ENCODE data around the gene TH. TPM values are rescaled to one million over a fixed set of nuclear protein-coding genes. Genes with fewer than 3 reads are reported as not detected.

TH gene
- total and polyA plus RNA-seq, 2 of the 4 experiments (the other 2 are of a cell fraction): 0.10 TPM; not detected in 1

DNA sequence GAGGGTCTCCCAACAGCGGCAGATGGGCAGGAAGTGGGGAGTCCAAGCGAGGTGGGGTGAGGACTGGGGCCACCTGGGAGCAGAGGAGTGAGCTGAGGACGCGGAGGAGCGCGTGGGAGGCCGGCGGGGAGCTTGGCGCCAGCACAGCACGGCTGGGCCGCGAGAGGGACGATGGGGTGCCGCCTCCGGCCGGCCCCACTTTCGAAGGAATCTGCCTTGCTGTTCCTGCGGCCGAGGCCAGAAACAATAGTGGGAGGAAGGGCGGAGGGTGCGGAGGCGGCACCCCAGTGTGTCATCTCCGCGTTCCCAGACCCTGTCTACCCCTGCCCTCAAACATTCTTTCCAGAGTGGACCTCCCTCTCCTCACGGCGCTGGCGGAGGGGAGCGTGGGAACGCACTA is 16.1 kb downstream of the TH start:
- Histone ChIP-seq H3K4me2 (ENCODE audit: low read depth, low read length) (no peak overlapping the region), H3K9me1 (ENCODE audit: insufficient read depth, low read length) (no peaks in the 10 kb centered on the region), H2BK120ac (ENCODE audit: low read depth, low read length) (no peak overlapping the region), H3K36me3 (ENCODE audit: control insufficient read depth, insufficient read depth, low read length) (no peaks in the 10 kb centered on the region), H2AFZ (replicated peaks; ENCODE audit: low read length, poor library complexity) (no peak overlapping the region), H3K23ac (ENCODE audit: low read depth, low read length) (no peak overlapping the region), H3K4ac (ENCODE audit: low read depth, low read length) (no peak overlapping the region), H3K27ac (ENCODE audit: insufficient read depth, low read length) (no peak overlapping the region), H2BK15ac (ENCODE audit: low read depth, low read length) (no peak overlapping the region), H2AK9ac (replicated peaks; ENCODE audit: low read depth, low read length, poor library complexity) (peak overlapping the region; percentile 3), H4K5ac (ENCODE audit: low read depth, low read length) (no peak overlapping the region), H2AK5ac (ENCODE audit: low read depth, low read length) (no peak overlapping the region), H4K91ac (ENCODE audit: insufficient read depth, low read depth, low read length) (no peak overlapping the region), H4K8ac (ENCODE audit: low read depth in 2 of 2, low read length in 2 of 2) (no peak overlapping the region), H2BK5ac (ENCODE audit: low read depth, low read length, poor library complexity, severe bottlenecking) (no peak overlapping the region), H3K4me3 (ENCODE audit: insufficient read depth, low read depth, low read length) (no peak overlapping the region), H3K27me3 (ENCODE audit: control insufficient read depth, insufficient read depth, low read length) (peaks cover 5% of the 10 kb centered on the region; the same call in 1 of the 2 replicates), H2BK20ac (ENCODE audit: low read depth, low read length) (no peak overlapping the region), H3K56ac (ENCODE audit: extremely low read depth, insufficient read depth, low read length) (no peak overlapping the region), H3K14ac (replicated peaks; ENCODE audit: low read depth, low read length) (no peak overlapping the region), H4K20me1 (ENCODE audit: insufficient read depth, low read length) (peaks cover 3% of the 10 kb centered on the region; the same call in 1 of the 2 replicates), H3K9me3 (ENCODE audit: control insufficient read depth, insufficient read depth, low read length) (no peaks in the 10 kb centered on the region), H3K79me1 (ENCODE audit: low read depth in 1 of 2, low read length in 2 of 2) (no peaks in the 10 kb centered on the region), H3K4me1 (ENCODE audit: control insufficient read depth, insufficient read depth, low read length) (no peaks in the 10 kb centered on the region), H3K9ac (ENCODE audit: low read depth, low read length) (no peak overlapping the region), H3K18ac (ENCODE audit: low read depth, low read length) (no peak overlapping the region)
- POLR2A ChIA-PET (ENCODE audit: unreplicated experiment): no interaction called here
- no TSS peak for BruUV-seq (replicated peaks)
- WGBS, 2 experiments (ENCODE audit: extremely low coverage in 2 of 2, insufficient read length in 1 of 2): 63% methylated on average over 5 of the region's 29 CpGs; no CpG with 5 or more reads in 1 of the 2 experiments
- TF ChIP-seq CHD1 (IDR thresholded peaks at IDR 0.05; ENCODE audit: low read depth, low read length): no peak
- no peak for TF ChIP-seq MAFK (IDR thresholded peaks at IDR 0.05; ENCODE audit: low read depth, low read length)
- no peak for TF ChIP-seq BHLHE40 (IDR thresholded peaks at IDR 0.05; ENCODE audit: low read depth, low read length)
- no peak for TF ChIP-seq MXI1 (IDR thresholded peaks at IDR 0.05; ENCODE audit: borderline replicate concordance, low read depth, low read length)
- TF ChIP-seq, protein P1, sequence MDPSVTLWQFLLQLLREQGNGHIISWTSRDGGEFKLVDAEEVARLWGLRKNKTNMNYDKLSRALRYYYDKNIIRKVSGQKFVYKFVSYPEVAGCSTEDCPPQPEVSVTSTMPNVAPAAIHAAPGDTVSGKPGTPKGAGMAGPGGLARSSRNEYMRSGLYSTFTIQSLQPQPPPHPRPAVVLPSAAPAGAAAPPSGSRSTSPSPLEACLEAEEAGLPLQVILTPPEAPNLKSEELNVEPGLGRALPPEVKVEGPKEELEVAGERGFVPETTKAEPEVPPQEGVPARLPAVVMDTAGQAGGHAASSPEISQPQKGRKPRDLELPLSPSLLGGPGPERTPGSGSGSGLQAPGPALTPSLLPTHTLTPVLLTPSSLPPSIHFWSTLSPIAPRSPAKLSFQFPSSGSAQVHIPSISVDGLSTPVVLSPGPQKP (IDR thresholded peaks at IDR 0.05; ENCODE audit: borderline replicate concordance, low read depth, low read length): no peak
- TF ChIP-seq, protein P2, sequence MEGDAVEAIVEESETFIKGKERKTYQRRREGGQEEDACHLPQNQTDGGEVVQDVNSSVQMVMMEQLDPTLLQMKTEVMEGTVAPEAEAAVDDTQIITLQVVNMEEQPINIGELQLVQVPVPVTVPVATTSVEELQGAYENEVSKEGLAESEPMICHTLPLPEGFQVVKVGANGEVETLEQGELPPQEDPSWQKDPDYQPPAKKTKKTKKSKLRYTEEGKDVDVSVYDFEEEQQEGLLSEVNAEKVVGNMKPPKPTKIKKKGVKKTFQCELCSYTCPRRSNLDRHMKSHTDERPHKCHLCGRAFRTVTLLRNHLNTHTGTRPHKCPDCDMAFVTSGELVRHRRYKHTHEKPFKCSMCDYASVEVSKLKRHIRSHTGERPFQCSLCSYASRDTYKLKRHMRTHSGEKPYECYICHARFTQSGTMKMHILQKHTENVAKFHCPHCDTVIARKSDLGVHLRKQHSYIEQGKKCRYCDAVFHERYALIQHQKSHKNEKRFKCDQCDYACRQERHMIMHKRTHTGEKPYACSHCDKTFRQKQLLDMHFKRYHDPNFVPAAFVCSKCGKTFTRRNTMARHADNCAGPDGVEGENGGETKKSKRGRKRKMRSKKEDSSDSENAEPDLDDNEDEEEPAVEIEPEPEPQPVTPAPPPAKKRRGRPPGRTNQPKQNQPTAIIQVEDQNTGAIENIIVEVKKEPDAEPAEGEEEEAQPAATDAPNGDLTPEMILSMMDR (conservative IDR thresholded peaks at IDR 0.05; ENCODE audit: low read depth, low read length): no peak
- no peak for TF ChIP-seq POLR2A (IDR thresholded peaks at IDR 0.05; ENCODE audit: low read depth, low read length)
- TF ChIP-seq RAD21 (IDR thresholded peaks at IDR 0.05; ENCODE audit: low read length): no peak
- no peak for TF ChIP-seq SMC3 (IDR thresholded peaks at IDR 0.05; ENCODE audit: low read depth, low read length)
- TF ChIP-seq FOS (IDR thresholded peaks at IDR 0.05; ENCODE audit: low read depth, low read length): no peak
- no peak for TF ChIP-seq CEBPB (IDR thresholded peaks at IDR 0.05; ENCODE audit: low read depth, low read length)
- TF ChIP-seq RCOR1 (IDR thresholded peaks at IDR 0.05; ENCODE audit: insufficient replicate concordance, low read length): no peak
- TF ChIP-seq, protein P3, sequence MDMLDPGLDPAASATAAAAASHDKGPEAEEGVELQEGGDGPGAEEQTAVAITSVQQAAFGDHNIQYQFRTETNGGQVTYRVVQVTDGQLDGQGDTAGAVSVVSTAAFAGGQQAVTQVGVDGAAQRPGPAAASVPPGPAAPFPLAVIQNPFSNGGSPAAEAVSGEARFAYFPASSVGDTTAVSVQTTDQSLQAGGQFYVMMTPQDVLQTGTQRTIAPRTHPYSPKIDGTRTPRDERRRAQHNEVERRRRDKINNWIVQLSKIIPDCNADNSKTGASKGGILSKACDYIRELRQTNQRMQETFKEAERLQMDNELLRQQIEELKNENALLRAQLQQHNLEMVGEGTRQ (IDR thresholded peaks at IDR 0.05; ENCODE audit: low read depth, low read length): no peak
- intact Hi-C loops (cut with micrococcal nuclease): no loop called here
- DNase-seq (no peak), ATAC-seq (ENCODE audit: low read depth) (no peak)
- in situ Hi-C loops (cut with MboI; ENCODE audit: low sequenced_read_pairs): no loop called here
- dilution Hi-C loops (cut with HindIII; ENCODE audit: low sequenced_read_pairs, unreplicated experiment): no loop called here
- CTCF ChIA-PET: interaction anchor here (1.5 to 1.6 kb wide), 2 partner anchors 154 to 503 kb away, joined by 5 read pairs; no protein-coding TSS in a partner anchor
